ENCODE data around the gene CEP19. TPM values are rescaled to one million over a fixed set of nuclear protein-coding genes. Genes with fewer than 3 reads are reported as not detected.
"Not testable (repeated sequence)": the region's sequence is repeated elsewhere in the genome, so short reads cannot be mapped to it uniquely, and the experiment has no call there.

CEP19 gene
- total RNA-seq, 2 donors from 2014 or later, result 1.1 to 1.4 TPM

DNA sequence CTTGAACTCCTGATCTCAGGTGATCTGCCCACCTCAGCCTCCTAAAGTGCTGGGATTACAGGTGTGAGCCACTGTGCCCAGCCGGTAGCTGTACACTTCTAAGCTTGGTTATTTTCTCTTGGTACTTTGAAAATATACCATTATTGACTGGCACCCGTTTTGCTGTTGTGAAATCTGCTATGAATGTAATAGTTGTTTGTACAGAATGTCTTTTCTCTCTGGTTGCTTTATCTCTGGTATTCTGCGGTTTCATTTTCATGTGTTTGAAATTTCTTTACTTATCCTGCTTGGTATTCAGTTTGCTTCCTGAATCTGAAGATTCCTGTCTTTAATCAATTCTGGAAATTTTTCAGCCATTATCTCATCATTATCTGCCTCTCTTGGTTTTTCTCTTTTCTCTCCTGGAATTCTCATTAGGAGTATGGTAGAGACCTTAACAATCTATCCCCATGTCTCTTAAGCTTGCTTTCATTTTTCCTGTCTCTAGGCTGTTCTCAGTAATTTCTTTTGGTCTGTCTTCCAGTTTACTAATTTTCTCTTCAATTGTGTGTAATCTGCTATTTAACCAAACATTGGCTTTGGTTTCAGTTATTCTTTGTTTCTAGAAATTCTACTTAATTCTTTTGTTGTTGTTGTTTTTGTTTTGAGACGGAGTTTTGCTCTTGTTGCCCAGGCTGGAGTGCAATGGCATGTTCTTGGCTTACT lies 24.8 kb upstream of the CEP19 start:
- Histone ChIP-seq H3K9me3 (no peaks in the 10 kb centered on the region), H3K36me3 (no peaks in the 10 kb centered on the region), H3K4me3 (no peak overlapping the region), H3K4me1 (peaks cover 0 to 13% of the 10 kb centered on the region in 2 donors), H3K27ac (no peak overlapping the region), H3K27me3 (no peaks in the 10 kb centered on the region)
- no peak for DNase-seq (ENCODE audit: low spot score)
- TF ChIP-seq, protein P1, sequence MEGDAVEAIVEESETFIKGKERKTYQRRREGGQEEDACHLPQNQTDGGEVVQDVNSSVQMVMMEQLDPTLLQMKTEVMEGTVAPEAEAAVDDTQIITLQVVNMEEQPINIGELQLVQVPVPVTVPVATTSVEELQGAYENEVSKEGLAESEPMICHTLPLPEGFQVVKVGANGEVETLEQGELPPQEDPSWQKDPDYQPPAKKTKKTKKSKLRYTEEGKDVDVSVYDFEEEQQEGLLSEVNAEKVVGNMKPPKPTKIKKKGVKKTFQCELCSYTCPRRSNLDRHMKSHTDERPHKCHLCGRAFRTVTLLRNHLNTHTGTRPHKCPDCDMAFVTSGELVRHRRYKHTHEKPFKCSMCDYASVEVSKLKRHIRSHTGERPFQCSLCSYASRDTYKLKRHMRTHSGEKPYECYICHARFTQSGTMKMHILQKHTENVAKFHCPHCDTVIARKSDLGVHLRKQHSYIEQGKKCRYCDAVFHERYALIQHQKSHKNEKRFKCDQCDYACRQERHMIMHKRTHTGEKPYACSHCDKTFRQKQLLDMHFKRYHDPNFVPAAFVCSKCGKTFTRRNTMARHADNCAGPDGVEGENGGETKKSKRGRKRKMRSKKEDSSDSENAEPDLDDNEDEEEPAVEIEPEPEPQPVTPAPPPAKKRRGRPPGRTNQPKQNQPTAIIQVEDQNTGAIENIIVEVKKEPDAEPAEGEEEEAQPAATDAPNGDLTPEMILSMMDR (IDR thresholded peaks at IDR 0.05), result no peak

DNA sequence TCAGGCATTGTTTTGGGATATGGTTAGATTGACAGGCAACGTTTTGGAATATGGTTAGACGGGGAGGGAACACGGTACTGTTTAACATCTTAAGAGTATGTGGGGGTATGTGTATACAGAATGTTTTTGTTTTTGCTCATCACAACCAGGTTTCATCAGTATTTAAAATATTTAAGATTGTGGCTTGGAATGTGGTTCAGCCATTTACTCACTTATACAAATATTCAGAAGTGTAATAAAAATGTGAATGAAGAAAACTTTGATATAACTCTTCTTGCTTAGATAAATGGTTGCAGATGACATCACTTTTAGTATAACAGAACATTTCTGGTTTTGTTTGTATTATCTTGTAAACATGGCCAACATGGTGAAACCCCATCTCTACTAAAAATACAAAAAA lies 23.7 kb upstream of the CEP19 start:
- no peak overlapping the region for H3K27ac ChIP-seq
- no peak overlapping the region for H3K4me3 ChIP-seq
- peaks cover 0 to 4% of the 10 kb centered on the region in 2 donors for H3K4me1 ChIP-seq
- TF ChIP-seq, protein P1 (IDR thresholded peaks at IDR 0.05), result no peak
- no peaks in the 10 kb centered on the region for H3K27me3 ChIP-seq
- H3K36me3 ChIP-seq, result no peaks in the 10 kb centered on the region
- H3K9me3 ChIP-seq, result no peaks in the 10 kb centered on the region
- no peak for DNase-seq (ENCODE audit: low spot score)

DNA sequence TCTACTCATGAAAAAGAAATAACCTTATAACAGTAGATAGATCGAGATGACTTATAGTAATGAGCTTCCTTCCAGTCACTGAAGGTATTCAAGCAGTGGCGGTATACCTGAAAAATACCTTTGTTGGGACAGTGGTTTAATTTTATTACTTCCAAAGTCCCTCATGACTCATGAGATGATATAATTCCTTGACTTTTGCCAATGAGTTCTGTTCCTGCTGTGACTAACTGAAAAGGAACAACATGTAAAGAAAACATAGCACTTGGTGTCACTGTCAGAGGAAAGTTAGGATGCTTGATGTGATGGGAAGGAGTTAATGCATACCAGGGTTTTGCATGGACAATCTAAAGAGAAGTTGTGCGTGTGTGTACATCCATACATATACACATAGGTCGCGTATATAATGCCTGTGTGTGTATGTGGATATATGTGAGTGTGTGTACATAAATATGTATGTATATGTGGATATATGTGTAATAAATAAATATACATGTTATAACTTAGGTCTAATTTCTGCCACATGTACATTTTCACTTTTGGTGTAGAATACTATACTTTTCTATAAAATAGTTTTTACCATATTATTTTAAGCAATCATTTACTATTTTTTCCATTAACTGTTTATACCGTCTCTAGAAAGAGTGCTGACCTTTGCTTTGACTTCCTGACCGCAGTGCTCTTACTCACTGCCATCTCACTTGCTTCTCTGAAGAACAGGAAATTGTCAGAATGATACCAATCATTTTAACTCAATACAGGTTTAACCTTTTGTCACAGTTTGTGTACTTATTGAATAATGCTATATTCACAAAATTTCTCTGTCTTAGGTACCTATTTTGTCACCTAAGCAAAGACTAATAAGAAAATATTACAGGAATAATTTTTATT lies 15.0 kb upstream of the CEP19 start:
- no peaks in the 10 kb centered on the region for H3K27me3 ChIP-seq
- no peaks in the 10 kb centered on the region for H3K9me3 ChIP-seq
- H3K27ac ChIP-seq, result no peak overlapping the region
- H3K36me3 ChIP-seq, result peaks cover 17% of the 10 kb centered on the region
- no peak for DNase-seq (ENCODE audit: low spot score)
- H3K4me3 ChIP-seq, result no peak overlapping the region
- TF ChIP-seq, protein P1 (IDR thresholded peaks at IDR 0.05), result no peak
- no peaks in the 10 kb centered on the region for H3K4me1 ChIP-seq

DNA sequence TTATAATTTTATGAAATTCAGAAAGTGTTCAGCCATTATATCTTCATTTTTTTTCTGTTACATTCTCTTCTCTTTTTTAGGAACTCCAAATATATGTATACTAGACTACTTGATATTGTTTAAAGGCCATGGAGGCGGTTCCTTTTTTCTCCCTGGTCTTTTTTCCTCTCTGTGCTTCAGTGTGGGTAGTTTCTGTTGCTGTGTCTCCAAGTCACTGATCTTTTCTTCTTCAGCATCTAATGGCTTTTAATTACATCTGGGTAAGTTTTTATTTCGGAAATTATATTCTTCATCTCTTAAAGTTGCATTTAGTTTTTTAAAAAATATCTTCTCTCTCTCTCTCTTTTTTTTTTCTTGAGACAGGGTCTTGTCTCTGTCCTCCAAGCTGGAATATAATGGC lies 9.0 kb upstream of the CEP19 start:
- TF ChIP-seq, protein P1 (IDR thresholded peaks at IDR 0.05), result no peak
- H3K9me3 ChIP-seq, result no peaks in the 10 kb centered on the region
- no peak overlapping the region for H3K4me3 ChIP-seq
- H3K4me1 ChIP-seq, result no peaks in the 10 kb centered on the region
- DNase-seq (ENCODE audit: low spot score), result no peak
- no peak overlapping the region for H3K27ac ChIP-seq
- H3K36me3 ChIP-seq, result peaks cover 5% of the 10 kb centered on the region
- no peaks in the 10 kb centered on the region for H3K27me3 ChIP-seq

DNA sequence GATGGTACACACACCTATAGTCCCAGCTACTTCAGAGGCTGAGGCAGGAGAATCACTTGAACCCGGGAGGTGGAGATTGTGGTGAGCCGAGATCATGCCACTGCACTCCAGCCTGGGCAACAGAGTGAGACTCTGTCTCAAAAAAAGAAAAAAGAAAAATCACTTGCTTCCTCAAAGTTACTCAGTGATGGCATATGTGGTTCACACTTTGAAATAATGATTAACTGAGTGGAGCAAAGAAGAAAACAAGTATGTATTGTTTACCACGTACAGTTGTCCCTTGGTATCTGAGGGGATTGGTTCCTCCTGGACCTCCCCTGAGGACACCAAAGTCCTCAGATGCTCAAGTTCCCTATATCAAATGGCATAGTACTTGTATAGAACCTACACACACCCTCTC lies 5.1 kb upstream of the CEP19 start:
- DNase-seq (ENCODE audit: low spot score), result not testable (repeated sequence)

More for the DNA sequence above, 5.1 kb upstream of the CEP19 start:
- H3K27ac ChIP-seq, H3K36me3 ChIP-seq, H3K4me3 ChIP-seq, H3K27me3 ChIP-seq, H3K9me3 ChIP-seq: not testable (repeated sequence)
- peaks cover 0 to 12% of the 10 kb centered on the region in 2 donors for H3K4me1 ChIP-seq

Measured in right atrium auricular region (tissue), 2 donors.